ENCODE data around the gene LRRC2. TPM values are rescaled to one million over a fixed set of nuclear protein-coding genes. Genes with fewer than 3 reads are reported as not detected.

Gene LRRC2
- total and polyA plus RNA-seq, 9 of the 15 experiments (the other 6 are each of a cell fraction or from before 2014, with no cell fraction given), result 0.01 to 0.04 (median 0.03) TPM; not detected in 5

DNA sequence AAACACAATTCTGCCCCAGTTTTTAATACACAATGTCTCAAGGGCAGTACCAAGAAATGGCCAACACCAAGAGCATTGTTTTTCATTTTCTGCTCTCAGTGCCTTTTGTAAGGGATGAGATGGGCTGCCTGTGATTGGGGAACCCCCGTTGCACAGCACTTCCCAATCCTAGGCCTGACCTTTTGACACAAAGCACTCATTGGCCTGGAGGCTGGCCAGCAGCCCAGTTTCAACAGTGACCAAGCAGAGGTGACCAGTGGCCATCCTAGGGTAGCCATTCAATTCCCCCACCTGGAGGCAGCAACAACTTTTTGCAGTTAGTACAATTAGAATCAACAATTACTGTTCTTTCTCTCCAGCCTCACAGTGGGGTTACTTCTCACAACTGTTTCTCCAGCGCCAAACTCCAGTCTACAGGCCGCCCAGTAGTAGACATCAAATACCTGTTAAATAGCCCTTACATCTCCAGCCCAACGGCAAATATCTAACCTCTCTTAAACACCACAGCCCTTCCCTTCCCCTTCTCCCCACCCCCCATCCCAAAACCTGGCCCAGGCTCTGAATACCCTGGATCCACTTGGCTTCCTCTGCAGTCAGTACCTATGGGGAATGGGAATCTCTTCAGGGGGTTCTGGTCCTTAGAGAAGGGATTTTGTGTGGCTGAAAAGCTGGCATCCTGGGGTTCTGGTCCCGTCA, 8.9 kb upstream of the LRRC2 start:
- Histone ChIP-seq H3K9me1 (ENCODE audit: control insufficient read depth, insufficient read depth, low read length) (no peaks in the 10 kb centered on the region), H3K4me2 (ENCODE audit: insufficient read depth, low read length) (no peak overlapping the region), H3K36me3 (ENCODE audit: control insufficient read depth, insufficient read depth, low read length) (no peaks in the 10 kb centered on the region), H3K79me2 (ENCODE audit: control insufficient read depth, insufficient read depth, low read length) (no peaks in the 10 kb centered on the region), H3K4me1 (replicated peaks in 1 of 2; ENCODE audit: control insufficient read depth in 2 of 2, insufficient read depth in 2 of 2, low read length in 2 of 2) (peaks cover 5 to 8% of the 10 kb centered on the region in 2 experiments; a peak in 3 of 5 replicates), H3K9me3 (replicated peaks; ENCODE audit: control insufficient read depth, insufficient read depth, low read depth, low read length) (no peaks in the 10 kb centered on the region), H3K4me3 (no peak overlapping the region), H4K20me1 (replicated peaks; ENCODE audit: control insufficient read depth, insufficient read depth, low read length) (no peaks in the 10 kb centered on the region), H2AFZ (ENCODE audit: low read depth, low read length) (no peak overlapping the region), H3K9ac (ENCODE audit: insufficient read depth in 1 of 2, low read depth in 2 of 2, low read length in 2 of 2) (no peak overlapping the region), H3K27me3 (ENCODE audit: control insufficient read depth in 2 of 2, insufficient read depth in 2 of 2, low read length in 2 of 2) (peaks cover 21 to 31% of the 10 kb centered on the region in 2 experiments; a peak in 3 of 5 replicates), H3K27ac (ENCODE audit: extremely low read depth, low read depth, low read length) (no peak overlapping the region)
- in situ Hi-C loops (cut with MboI) (no loop called here), intact Hi-C loops (cut with micrococcal nuclease) (no loop called here)
- ChIA-PET POLR2A (interaction anchor here (1.3 to 1.6 kb wide), 2 partner anchors 10 to 22 kb away, joined by 3 to 4 read pairs; no protein-coding TSS in a partner anchor), CTCF (ENCODE audit: low intra/inter-chr PET ratio) (no interaction called here)
- TF ChIP-seq NFIC (IDR thresholded peaks at IDR 0.05), result peak; percentile 13; the same call in 1 of the 2 replicates
- TF ChIP-seq, protein P1, sequence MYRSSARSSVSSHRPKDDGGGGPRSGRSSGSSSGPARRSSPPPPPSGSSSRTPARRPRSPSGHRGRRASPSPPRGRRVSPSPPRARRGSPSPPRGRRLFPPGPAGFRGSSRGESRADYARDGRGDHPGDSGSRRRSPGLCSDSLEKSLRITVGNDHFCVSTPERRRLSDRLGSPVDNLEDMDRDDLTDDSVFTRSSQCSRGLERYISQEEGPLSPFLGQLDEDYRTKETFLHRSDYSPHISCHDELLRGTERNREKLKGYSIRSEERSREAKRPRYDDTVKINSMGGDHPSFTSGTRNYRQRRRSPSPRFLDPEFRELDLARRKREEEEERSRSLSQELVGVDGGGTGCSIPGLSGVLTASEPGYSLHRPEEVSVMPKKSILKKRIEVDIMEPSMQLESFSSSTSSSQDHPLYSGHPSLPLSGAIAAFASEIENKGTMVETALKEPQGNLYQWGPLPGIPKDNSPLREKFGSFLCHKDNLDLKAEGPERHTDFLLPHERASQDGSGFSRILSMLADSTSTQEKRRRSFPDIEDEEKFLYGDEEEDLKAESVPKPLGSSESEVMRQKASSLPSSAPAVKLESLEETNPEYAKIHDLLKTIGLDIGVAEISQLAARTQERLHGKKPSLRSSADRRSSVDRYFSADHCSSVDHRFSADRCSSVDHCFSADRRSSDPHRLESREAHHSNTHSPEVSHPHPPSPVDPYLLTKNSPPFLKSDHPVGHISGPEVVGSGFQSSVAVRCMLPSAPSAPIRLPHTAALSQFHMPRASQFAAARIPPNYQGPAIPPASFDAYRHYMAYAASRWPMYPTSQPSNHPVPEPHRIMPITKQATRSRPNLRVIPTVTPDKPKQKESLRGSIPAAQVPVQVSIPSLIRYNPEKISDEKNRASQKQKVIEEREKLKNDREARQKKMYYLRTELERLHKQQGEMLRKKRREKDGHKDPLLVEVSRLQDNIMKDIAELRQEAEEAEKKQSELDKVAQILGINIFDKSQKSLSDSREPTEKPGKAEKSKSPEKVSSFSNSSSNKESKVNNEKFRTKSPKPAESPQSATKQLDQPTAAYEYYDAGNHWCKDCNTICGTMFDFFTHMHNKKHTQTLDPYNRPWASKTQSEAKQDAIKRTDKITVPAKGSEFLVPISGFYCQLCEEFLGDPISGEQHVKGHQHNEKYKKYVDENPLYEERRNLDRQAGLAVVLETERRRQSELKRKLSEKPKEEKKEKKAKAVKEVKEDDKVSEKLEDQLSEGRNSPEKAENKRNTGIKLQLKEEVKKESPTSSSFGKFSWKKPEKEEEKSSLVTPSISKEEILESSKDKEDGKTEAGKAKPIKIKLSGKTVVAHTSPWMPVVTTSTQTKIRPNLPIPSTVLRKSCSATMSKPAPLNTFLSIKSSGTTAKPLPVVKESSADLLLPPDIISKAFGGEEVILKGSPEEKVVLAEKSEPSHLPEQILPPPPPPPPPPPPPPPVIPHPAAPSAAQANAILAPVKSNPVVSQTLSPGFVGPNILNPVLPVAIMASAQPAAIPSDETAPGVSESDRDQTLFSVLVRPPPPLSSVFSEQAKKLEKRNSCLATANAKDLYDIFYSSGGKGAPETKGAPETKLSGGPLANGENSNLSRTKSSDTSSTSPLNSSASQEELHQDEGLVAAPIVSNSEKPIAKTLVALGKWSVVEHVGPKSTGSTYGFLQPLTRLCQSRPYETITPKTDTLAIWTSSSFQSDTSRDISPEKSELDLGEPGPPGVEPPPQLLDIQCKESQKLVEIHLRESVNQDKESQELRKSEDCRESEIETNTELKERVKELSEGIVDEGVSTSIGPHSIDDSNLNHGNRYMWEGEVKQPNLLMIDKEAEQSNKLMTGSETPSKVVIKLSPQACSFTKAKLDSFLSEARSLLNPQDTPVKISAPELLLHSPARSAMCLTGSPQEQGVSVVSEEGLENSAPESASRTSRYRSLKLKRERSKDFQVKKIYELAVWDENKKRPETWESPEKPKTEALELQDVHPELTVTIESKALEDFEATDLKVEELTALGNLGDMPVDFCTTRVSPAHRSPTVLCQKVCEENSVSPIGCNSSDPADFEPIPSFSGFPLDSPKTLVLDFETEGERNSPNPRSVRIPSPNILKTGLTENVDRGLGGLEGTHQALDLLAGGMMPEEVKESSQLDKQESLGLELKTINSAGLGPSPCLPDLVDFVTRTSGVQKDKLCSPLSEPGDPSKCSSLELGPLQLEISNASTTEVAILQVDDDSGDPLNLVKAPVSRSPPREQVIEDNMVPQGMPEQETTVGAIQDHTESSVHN (IDR thresholded peaks at IDR 0.05; ENCODE audit: borderline replicate concordance in 1 of 2, low read depth in 1 of 2), result no peak
- no peak for TF ChIP-seq SMARCE1 (IDR thresholded peaks at IDR 0.05)
- TF ChIP-seq, protein P2, sequence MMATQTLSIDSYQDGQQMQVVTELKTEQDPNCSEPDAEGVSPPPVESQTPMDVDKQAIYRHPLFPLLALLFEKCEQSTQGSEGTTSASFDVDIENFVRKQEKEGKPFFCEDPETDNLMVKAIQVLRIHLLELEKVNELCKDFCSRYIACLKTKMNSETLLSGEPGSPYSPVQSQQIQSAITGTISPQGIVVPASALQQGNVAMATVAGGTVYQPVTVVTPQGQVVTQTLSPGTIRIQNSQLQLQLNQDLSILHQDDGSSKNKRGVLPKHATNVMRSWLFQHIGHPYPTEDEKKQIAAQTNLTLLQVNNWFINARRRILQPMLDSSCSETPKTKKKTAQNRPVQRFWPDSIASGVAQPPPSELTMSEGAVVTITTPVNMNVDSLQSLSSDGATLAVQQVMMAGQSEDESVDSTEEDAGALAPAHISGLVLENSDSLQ (IDR thresholded peaks at IDR 0.05), result no peak
- TF ChIP-seq, protein P3, sequence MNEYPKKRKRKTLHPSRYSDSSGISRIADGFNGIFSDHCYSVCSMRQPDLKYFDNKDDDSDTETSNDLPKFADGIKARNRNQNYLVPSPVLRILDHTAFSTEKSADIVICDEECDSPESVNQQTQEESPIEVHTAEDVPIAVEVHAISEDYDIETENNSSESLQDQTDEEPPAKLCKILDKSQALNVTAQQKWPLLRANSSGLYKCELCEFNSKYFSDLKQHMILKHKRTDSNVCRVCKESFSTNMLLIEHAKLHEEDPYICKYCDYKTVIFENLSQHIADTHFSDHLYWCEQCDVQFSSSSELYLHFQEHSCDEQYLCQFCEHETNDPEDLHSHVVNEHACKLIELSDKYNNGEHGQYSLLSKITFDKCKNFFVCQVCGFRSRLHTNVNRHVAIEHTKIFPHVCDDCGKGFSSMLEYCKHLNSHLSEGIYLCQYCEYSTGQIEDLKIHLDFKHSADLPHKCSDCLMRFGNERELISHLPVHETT (CRISPR knock-in tag; conservative IDR thresholded peaks at IDR 0.05 in 1 of 2, IDR thresholded peaks at IDR 0.05 in 1 of 2), result no peak
- no peak for TF ChIP-seq ZNF785 (CRISPR knock-in tag; IDR thresholded peaks at IDR 0.05)
- TF ChIP-seq HDAC2 (IDR thresholded peaks at IDR 0.05), result no peak
- TF ChIP-seq NR2C2 (CRISPR knock-in tag; IDR thresholded peaks at IDR 0.05), result no peak
- TF ChIP-seq NR2C2 (tag; IDR thresholded peaks at IDR 0.05), result peak; percentile 35; the same call in 1 of the 2 replicates
- no peak for TF ChIP-seq ELF1 (tag; IDR thresholded peaks at IDR 0.05)
- no peak for DNase-seq (ENCODE audit: extremely low read depth in 1 of 4, low spot score in 3 of 4)
- no TSS peak for BruUV-seq (replicated peaks)
- peak; percentile 34 for ATAC-seq
- FAIRE-seq, result no peak
- WGBS (ENCODE audit: insufficient coverage, low coverage, missing lambda C conversion rate), result 6% methylated on average over 5 of the region's 5 CpGs
